Fibroblast of skin of abdomen (primary cell): Measurements from ENCODE around the gene TPSG1.

Experiments
- DNase-seq: peaks from one replicate; pipeline ENCODE4 v3.0.0-alpha.2; 2013

The TPSG1 gene

DNA sequence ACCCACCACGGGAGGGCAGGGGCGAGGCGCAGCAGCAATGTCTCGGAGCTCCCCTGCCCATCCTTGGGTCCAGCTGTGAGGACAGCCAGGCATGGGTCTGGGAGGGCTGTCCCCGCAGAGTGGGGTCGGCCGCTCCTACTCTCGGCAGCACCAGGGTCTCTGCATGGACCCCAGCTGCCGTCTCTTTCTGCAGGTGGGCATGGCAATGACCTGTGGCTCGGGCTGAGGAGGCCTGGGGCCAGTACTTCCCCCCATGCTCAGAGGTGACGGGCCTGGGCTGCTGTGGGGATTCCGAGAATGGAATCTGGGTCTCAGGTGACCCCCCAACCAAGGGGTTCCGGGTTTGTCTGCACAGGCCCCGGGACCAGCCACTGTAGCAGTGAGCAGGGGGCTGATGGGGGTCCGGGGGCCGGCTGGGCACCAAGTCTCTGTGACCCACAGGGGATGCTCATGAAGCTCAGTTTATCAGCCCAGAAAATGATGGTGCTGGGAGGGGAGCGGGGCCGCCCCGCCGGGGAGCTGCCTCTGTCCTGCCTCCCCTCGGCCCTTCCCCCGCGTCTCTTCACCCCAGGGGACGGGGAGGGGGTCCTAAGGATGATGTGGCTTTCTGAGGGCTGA lies 48.7 kb downstream of the TPSG1 start:
- DNase-seq: no peak

DNA sequence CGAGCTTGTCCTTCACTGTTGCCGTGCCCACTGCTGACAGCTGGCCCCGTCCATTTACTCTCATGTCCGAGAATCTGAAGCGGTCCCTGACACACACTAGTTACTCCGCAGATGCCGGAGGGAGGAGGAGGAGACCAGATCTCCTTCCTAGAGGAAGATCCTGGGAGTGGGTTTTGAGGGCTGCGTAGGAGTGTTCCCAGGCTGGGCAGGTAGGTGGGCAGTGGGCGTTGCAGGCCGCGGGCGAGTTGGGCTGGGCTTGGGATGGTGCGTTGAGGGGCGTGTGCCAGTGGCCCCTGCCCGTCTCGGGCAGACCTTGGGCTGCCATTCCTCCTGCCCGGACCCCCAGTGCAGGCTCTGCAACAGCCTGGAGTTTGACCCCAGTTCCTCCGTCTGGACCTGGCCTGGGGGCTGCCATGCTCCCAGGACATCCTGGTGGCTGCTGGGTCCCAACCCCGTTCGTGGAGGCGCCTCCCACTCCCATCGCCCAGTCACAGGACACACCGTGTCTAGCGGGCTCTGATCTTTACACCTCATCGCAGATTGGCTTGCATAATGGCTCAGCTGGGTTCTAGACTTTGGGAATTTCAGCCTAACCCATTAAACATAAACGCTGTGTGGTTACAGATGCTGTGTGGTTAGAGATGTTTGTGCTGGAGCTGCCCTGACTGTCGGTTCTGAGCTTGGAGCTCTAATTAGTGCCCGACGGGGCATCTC lies 49.3 kb downstream of the TPSG1 start:
- DNase-seq: no peak

DNA sequence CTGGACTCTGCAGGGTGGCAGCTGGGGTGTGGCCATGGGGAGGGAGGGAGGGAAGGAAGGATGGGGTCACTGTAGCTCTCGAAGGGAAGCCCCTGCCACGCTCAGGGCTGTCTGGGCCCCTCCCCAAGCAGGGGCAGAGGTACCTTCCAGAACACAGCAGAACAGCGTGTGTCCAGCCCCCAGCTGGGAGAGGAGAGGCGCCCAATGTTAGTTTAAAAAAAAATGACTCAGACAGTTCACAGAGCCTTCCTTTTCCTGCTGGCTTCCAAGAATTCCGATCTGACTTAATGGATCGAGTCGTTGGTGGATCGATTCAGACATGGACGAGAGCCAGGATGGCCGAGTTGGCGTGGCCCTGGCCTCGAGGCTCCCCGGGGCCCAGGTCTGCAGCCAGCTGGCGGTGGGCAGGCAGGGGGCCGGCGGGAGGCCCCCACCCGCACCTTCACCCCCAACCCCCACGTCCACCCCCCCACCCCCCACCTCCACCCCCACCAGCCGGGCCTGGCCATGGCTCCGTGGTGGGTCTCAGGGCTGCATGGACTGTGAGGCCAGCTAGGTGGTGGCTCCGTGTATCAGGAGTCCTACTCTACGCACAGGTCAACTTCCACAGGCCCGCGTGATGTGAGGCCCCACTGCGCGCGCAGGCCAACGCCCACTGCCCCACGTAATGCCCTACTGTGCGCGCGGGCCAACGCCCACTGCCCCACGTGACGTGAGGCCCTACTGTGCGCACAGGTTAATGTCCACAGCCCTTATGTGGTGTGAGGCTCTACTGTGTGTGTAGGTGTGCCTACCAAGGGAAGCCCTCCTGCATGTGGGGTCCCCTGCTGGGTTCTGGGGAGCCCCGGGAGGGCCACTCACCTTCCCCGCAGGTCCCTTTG lies 50.4 kb downstream of the TPSG1 start:
- DNase-seq: peak; percentile 30

- no peak for DNase-seq
Observed at GRCh38 chr16:1173788-1174451, 51.1 kb downstream of the TPSG1 start.

GRCh38 chr16:1172651-1173050 lies 52.4 kb downstream of the TPSG1 start:
- DNase-seq: no peak

DNA sequence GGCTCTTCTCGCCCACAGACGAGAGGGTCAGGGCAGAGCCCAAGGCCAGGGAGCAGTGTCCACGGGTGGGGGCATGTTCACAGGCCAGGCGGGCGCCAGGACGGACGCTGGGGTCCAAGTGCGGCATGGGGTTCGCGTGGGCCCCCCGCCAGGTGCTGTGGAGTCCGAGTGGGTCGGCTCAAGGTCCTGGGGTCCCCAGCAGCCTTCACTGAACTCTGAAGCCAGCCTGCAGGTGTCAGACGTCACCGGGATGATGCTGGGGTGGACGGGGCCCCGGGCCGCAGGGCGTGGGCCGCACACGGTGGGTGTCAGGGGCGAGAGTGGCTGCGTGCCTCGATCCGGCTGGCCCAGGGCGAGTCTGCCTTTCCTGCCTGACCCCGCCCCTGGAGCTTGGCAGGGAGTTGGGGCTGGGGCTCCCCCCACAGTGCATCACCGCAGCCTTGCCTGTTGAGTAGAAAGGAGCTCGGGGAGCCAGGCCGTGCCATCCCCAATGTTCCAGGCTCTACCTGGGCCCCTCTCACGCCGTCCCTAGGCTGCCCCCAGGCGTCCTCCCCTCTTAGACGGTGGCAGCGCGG lies 53.1 kb downstream of the TPSG1 start:
- no peak for DNase-seq
